H9 (cell line): ENCODE measurements around the gene TAF10. TPM values are rescaled to one million over a fixed set of nuclear protein-coding genes. Genes with fewer than 3 reads are reported as not detected.

Experiments used
- DNase-seq: peaks from one replicate; pipeline ENCODE4 v3.0.0-alpha.2; 2017
- H2AFZ ChIP-seq: one replicate; pipeline ENCODE4 v1.6.1; 2013; ENCODE audit warnings: mild to moderate bottlenecking, low read length, control low read depth, moderate library complexity
- H2AK5ac ChIP-seq: 2 replicates; pipeline ENCODE4 v1.6.1; 2013; ENCODE audit warnings: low read length, control low read depth, mixed read lengths; ENCODE audit not compliant: insufficient read length
- H2BK120ac ChIP-seq: one replicate; pipeline ENCODE4 v1.6.1; 2013; ENCODE audit warnings: low read depth, mild to moderate bottlenecking, low read length, control low read depth, inconsistent platforms; ENCODE audit not compliant: poor library complexity, severe bottlenecking
- H2BK12ac ChIP-seq: 2 replicates; pipeline ENCODE4 v1.6.1; 2013; ENCODE audit warnings: low read length, control low read depth, mixed read lengths, low read depth; ENCODE audit not compliant: insufficient read length
- H2BK15ac ChIP-seq: 2 replicates; pipeline ENCODE4 v1.6.1; 2013; ENCODE audit warnings: low read depth, low read length, control low read depth
- H2BK20ac ChIP-seq: one replicate; pipeline ENCODE4 v1.6.1; 2013; ENCODE audit warnings: low read depth, mild to moderate bottlenecking, low read length, control low read depth, inconsistent platforms; ENCODE audit not compliant: poor library complexity, severe bottlenecking
- H2BK5ac ChIP-seq: 2 replicates; pipeline ENCODE4 v1.6.1; 2013; ENCODE audit warnings: low read length, control low read depth, mixed read lengths; ENCODE audit not compliant: insufficient read length
- H3K14ac ChIP-seq: 2 replicates; pipeline ENCODE4 v1.6.1; 2013; ENCODE audit warnings: low read length, control low read depth; ENCODE audit not compliant: insufficient read depth
- H3K18ac ChIP-seq: 2 replicates; pipeline ENCODE4 v1.6.1; 2013; ENCODE audit warnings: low read depth, mild to moderate bottlenecking, mixed read lengths, low read length, control low read depth; ENCODE audit not compliant: insufficient read length
- H3K23ac ChIP-seq: 2 replicates; pipeline ENCODE4 v1.6.1; 2013; ENCODE audit warnings: low read length, control low read depth, mixed read lengths, low read depth; ENCODE audit not compliant: insufficient read length
- H3K23me2 ChIP-seq: 2 replicates; pipeline ENCODE4 v1.6.1; 2013; ENCODE audit warnings: low read depth, mild to moderate bottlenecking, mixed read lengths, low read length, control low read depth; ENCODE audit not compliant: insufficient read length, poor library complexity, severe bottlenecking
- H3K27ac ChIP-seq: 2 replicates; pipeline ENCODE4 v1.5.1; 2013; ENCODE audit warnings: low read length, control low read depth, mixed read lengths, low read depth; ENCODE audit not compliant: insufficient read length
- H3K27me3 ChIP-seq: 2 replicates; pipeline ENCODE4 v1.6.1; 2013; ENCODE audit warnings: low read length, control low read depth, inconsistent platforms; ENCODE audit not compliant: insufficient read depth
- H3K4ac ChIP-seq: 2 replicates; pipeline ENCODE4 v1.6.1; 2013; ENCODE audit warnings: low read depth, mild to moderate bottlenecking, control low read depth, inconsistent platforms, low read length, moderate library complexity
- H3K4me1 ChIP-seq: 2 replicates; pipeline ENCODE4 v1.6.1; 2013; ENCODE audit warnings: low read length, control low read depth, inconsistent platforms; ENCODE audit not compliant: insufficient read depth
- H3K4me2 ChIP-seq: 2 replicates; pipeline ENCODE4 v1.6.1; 2013; ENCODE audit warnings: low read length, control low read depth, mixed read lengths; ENCODE audit not compliant: insufficient read length, insufficient read depth
- H3K56ac ChIP-seq: 2 replicates; pipeline ENCODE4 v1.6.1; 2013; ENCODE audit warnings: low read depth, mild to moderate bottlenecking, mixed read lengths, low read length, control low read depth; ENCODE audit not compliant: insufficient read length
- H3K79me1 ChIP-seq: 2 replicates; pipeline ENCODE4 v1.6.1; 2013; ENCODE audit warnings: low read depth, mild to moderate bottlenecking, moderate library complexity, low read length, control low read depth, inconsistent platforms; ENCODE audit not compliant: insufficient read depth, poor library complexity, severe bottlenecking
- H3K79me2 ChIP-seq: 2 replicates; pipeline ENCODE4 v1.6.1; 2013; ENCODE audit warnings: low read length, control low read depth, inconsistent platforms; ENCODE audit not compliant: insufficient read depth
- H3K9ac ChIP-seq: 2 replicates; pipeline ENCODE4 v1.6.1; 2013; ENCODE audit warnings: low read length, control low read depth, mixed read lengths; ENCODE audit not compliant: insufficient read length; ENCODE audit errors: extremely low read depth
- H3K9me3 ChIP-seq: one replicate; pipeline ENCODE4 v1.6.1; 2013; ENCODE audit warnings: low read depth, low read length, inconsistent platforms; ENCODE audit not compliant: control insufficient read depth
- H3T11ph ChIP-seq: one replicate; pipeline ENCODE4 v1.6.1; 2013; ENCODE audit warnings: mild to moderate bottlenecking, low read length, control low read depth, inconsistent platforms
- H4K20me1 ChIP-seq: one replicate; pipeline ENCODE4 v1.6.1; 2013; ENCODE audit not compliant: control insufficient read depth, insufficient read length, insufficient read depth
- H4K5ac ChIP-seq: 2 replicates; pipeline ENCODE4 v1.6.1; 2013; ENCODE audit warnings: low read depth, mild to moderate bottlenecking, mixed read lengths, low read length, control low read depth; ENCODE audit not compliant: insufficient read length
- H4K8ac ChIP-seq: replicated peaks from 2 replicates; pipeline ENCODE4 v1.6.1; 2013; ENCODE audit warnings: low read length, control low read depth, mixed read lengths, low read depth; ENCODE audit not compliant: insufficient read length
- H4K91ac ChIP-seq: 2 replicates; pipeline ENCODE4 v1.6.1; 2013; ENCODE audit warnings: low read depth, mild to moderate bottlenecking, moderate library complexity, mixed read lengths, low read length, control low read depth; ENCODE audit not compliant: insufficient read length
- H3K27ac Mint-ChIP-seq, 3 experiments: 2 replicates in 2 of 3; 3 replicates in 1 of 3; pipeline ENCODE4 v1.8.0; 2020 to 2021; ENCODE audit warnings: mixed read lengths in 3 of 3, mild to moderate bottlenecking in 1 of 3, moderate library complexity in 1 of 3
- H3K27me3 Mint-ChIP-seq: 2 replicates; pipeline ENCODE4 v1.8.0; 2021; ENCODE audit warnings: low read depth, mild to moderate bottlenecking, moderate library complexity, mixed read lengths
- H3K36me3 Mint-ChIP-seq, 3 experiments: 2 replicates in 2 of 3; 3 replicates in 1 of 3; pipeline ENCODE4 v1.8.0; 2020 to 2021; ENCODE audit warnings: low read depth in 3 of 3, mixed read lengths in 3 of 3; ENCODE audit not compliant: insufficient read depth in 1 of 3
- H3K4me1 Mint-ChIP-seq, 2 experiments: 2 replicates each; pipeline ENCODE4 v1.8.0; 2020; ENCODE audit warnings: mixed read lengths in 2 of 2
- H3K4me3 Mint-ChIP-seq, 2 experiments: 2 replicates in 1 of 2; 3 replicates in 1 of 2; pipeline ENCODE4 v1.8.0; 2020 to 2021; ENCODE audit warnings: mild to moderate bottlenecking in 2 of 2, mixed read lengths in 2 of 2, moderate library complexity in 1 of 2
- H3K9me3 Mint-ChIP-seq, 2 experiments: 2 replicates in 1 of 2; 3 replicates in 1 of 2; pipeline ENCODE4 v1.8.0; 2020; ENCODE audit warnings: mild to moderate bottlenecking in 2 of 2, mixed read lengths in 2 of 2, moderate library complexity in 1 of 2
- WGBS: extraction: QIAGEN DNeasy Blood & Tissue Kit; methylation state at CpG from one replicate; pipeline ENCODE4 v1.1.7; 2013; ENCODE audit warnings: missing lambda C conversion rate, low lambda C conversion rate, mixed read lengths; ENCODE audit not compliant: insufficient read length; ENCODE audit errors: extremely low coverage; 5-methylcytosine and 5-hydroxymethylcytosine counted together
- total RNA-seq: library from RNA; stranded (reverse); gene quantifications from 2 replicates; pipeline ENCODE4 v1.2.1, GENCODE V29; 2021
- TF ChIP-seq, protein P1 (sequence below): fragments of 200-600 bp; sonication (generic); conservative IDR thresholded peaks from 3 replicates; pipeline ENCODE4 v1.8.0; 2021; ENCODE audit warnings: antibody characterized with exemption, mild to moderate bottlenecking

Gene TAF10
- total RNA-seq, 1 experiment from 2014 or later = 198 TPM

- no peak within 1 kb of the TSS for H3K27ac ChIP-seq
- H3K4me2 ChIP-seq = peak within 1 kb of the TSS; percentile 88
- no peak within 1 kb of the TSS for H2BK120ac ChIP-seq
- H3K14ac ChIP-seq = peak within 1 kb of the TSS; percentile 91; the same call in 1 of the 2 replicates
- no peak within 1 kb of the TSS; the same call in 1 of the 2 replicates for H3K4ac ChIP-seq
- DNase-seq = peak; percentile 88
- TF ChIP-seq, protein P1, sequence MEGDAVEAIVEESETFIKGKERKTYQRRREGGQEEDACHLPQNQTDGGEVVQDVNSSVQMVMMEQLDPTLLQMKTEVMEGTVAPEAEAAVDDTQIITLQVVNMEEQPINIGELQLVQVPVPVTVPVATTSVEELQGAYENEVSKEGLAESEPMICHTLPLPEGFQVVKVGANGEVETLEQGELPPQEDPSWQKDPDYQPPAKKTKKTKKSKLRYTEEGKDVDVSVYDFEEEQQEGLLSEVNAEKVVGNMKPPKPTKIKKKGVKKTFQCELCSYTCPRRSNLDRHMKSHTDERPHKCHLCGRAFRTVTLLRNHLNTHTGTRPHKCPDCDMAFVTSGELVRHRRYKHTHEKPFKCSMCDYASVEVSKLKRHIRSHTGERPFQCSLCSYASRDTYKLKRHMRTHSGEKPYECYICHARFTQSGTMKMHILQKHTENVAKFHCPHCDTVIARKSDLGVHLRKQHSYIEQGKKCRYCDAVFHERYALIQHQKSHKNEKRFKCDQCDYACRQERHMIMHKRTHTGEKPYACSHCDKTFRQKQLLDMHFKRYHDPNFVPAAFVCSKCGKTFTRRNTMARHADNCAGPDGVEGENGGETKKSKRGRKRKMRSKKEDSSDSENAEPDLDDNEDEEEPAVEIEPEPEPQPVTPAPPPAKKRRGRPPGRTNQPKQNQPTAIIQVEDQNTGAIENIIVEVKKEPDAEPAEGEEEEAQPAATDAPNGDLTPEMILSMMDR = no peak
- H2BK5ac ChIP-seq = peak within 1 kb of the TSS; percentile 25
- H3K56ac ChIP-seq = no peak within 1 kb of the TSS
- H3K9me3 ChIP-seq = no peaks in the 10 kb centered on the region
- no peak within 1 kb of the TSS for H2BK15ac ChIP-seq
- H3K23ac ChIP-seq = no peak within 1 kb of the TSS
- H3K79me2 ChIP-seq = peaks cover 7% of the 10 kb centered on the region; the same call in 1 of the 2 replicates
- H3K9ac ChIP-seq = peak within 1 kb of the TSS; percentile 95
- WGBS = no CpG with 5 or more reads among the region's 72 CpGs
- H2AFZ ChIP-seq = no peak within 1 kb of the TSS
- Mint-ChIP-seq H3K9me3 (no peaks in the 10 kb centered on the region), H3K27ac (no peak within 1 kb of the TSS), H3K4me3 (no peak within 1 kb of the TSS), H3K27me3 (no peaks in the 10 kb centered on the region; the same call in 1 of the 2 replicates), H3K36me3 (peaks cover 12 to 49% (median 35%) of the 10 kb centered on the region in 3 experiments; a peak in 6 of 7 replicates), H3K4me1 (peaks cover 15 to 16% of the 10 kb centered on the region in 2 experiments)
- H4K8ac ChIP-seq = no peak within 1 kb of the TSS
- no peak within 1 kb of the TSS for H4K91ac ChIP-seq
- no peaks in the 10 kb centered on the region for H3K79me1 ChIP-seq
- no peak within 1 kb of the TSS for H2AK5ac ChIP-seq
- no peak within 1 kb of the TSS for H4K5ac ChIP-seq
- no peak within 1 kb of the TSS for H3T11ph ChIP-seq
- H4K20me1 ChIP-seq = no peaks in the 10 kb centered on the region
- H3K23me2 ChIP-seq = peaks cover 15% of the 10 kb centered on the region
- no peak within 1 kb of the TSS for H2BK20ac ChIP-seq
- H3K4me1 ChIP-seq = peaks cover 3% of the 10 kb centered on the region; the same call in 1 of the 2 replicates
- H3K18ac ChIP-seq = peak within 1 kb of the TSS; percentile 86
- no peak within 1 kb of the TSS for H2BK12ac ChIP-seq
- H3K27me3 ChIP-seq = no peaks in the 10 kb centered on the region
Observed at GRCh38 chr11:6603287-6604080, 8.5 kb downstream of the TAF10 start, which contains the start of the genes ILK and RRP8. ILK (plus strand) TSS chr11:6603774; CDS start chr11:6604272, 498 bp downstream. RRP8 (minus strand) TSS chr11:6603616; CDS start chr11:6603502, 114 bp downstream.
